CD8-positive, alpha-beta memory T cell (primary cell): ENCODE results near the gene GNAO1. TPM values are rescaled to one million over a fixed set of nuclear protein-coding genes. Genes with fewer than 3 reads are reported as not detected.

ENCODE experiments used
- CTCF ChIA-PET: fragments of 350-600 bp; sonication (Branson Sonifier 250); formaldehyde crosslinking; loops from one replicate; lab custom pipeline; 2021; ENCODE audit warnings: antibody characterized with exemption; lab: Charles Lee
- POLR2A ChIA-PET: fragments of 350-600 bp; sonication (Branson Sonifier 250); formaldehyde crosslinking; loops from one replicate; lab custom pipeline; 2021; ENCODE audit warnings: antibody characterized with exemption; lab: Charles Lee
- DNase-seq, 5 donors: peaks; one replicate each; pipeline versions ENCODE4 v3.0.0 to v3.0.0-alpha.2; 2020 to 2022; ENCODE audit warnings: mixed read lengths in 1 of 5
- H3K27ac ChIP-seq: one replicate; pipeline ENCODE4 v1.7.0; 2013; ENCODE audit warnings: low read depth, mild to moderate bottlenecking, low read length, moderate library complexity
- H3K27me3 ChIP-seq: 2 replicates; pipeline ENCODE4 v1.7.0; 2013; ENCODE audit warnings: low read length, mild to moderate bottlenecking; ENCODE audit not compliant: insufficient read depth, poor library complexity, severe bottlenecking
- H3K36me3 ChIP-seq: 2 replicates; pipeline ENCODE4 v1.7.0; 2013; ENCODE audit warnings: mild to moderate bottlenecking, low read length, moderate library complexity; ENCODE audit not compliant: insufficient read depth
- H3K4me1 ChIP-seq: 2 replicates; pipeline ENCODE4 v1.7.0; 2013; ENCODE audit warnings: mild to moderate bottlenecking, low read length, moderate library complexity; ENCODE audit not compliant: insufficient read depth
- H3K4me3 ChIP-seq: 2 replicates; pipeline ENCODE4 v1.7.0; 2013; ENCODE audit warnings: mild to moderate bottlenecking, low read length
- H3K9me3 ChIP-seq: 2 replicates; pipeline ENCODE4 v1.7.0; 2013; ENCODE audit warnings: mild to moderate bottlenecking, low read length
- H3K27ac Mint-ChIP-seq, 8 donors: one replicate each; pipeline ENCODE4 v1.8.0; 2020 to 2021; ENCODE audit warnings: mixed read lengths in 8 of 8, mild to moderate bottlenecking in 6 of 8, inconsistent platforms in 3 of 8, moderate library complexity in 3 of 8
- H3K27me3 Mint-ChIP-seq, 2 donors: one replicate each; pipeline ENCODE4 v1.8.0; 2020 to 2021; ENCODE audit warnings: mixed read lengths in 2 of 2, mild to moderate bottlenecking in 1 of 2, moderate library complexity in 1 of 2
- H3K36me3 Mint-ChIP-seq, 3 donors: one replicate each; pipeline ENCODE4 v1.8.0; 2020 to 2021; ENCODE audit warnings: mixed read lengths in 3 of 3, inconsistent platforms in 1 of 3, mild to moderate bottlenecking in 1 of 3
- H3K4me1 Mint-ChIP-seq, 3 donors: one replicate each; pipeline ENCODE4 v1.8.0; 2020 to 2021; ENCODE audit warnings: mixed read lengths in 3 of 3, inconsistent platforms in 1 of 3, mild to moderate bottlenecking in 1 of 3
- H3K4me3 Mint-ChIP-seq, 7 donors: one replicate each; pipeline ENCODE4 v1.8.0; 2020 to 2021; ENCODE audit warnings: mixed read lengths in 7 of 7, mild to moderate bottlenecking in 6 of 7, moderate library complexity in 4 of 7, inconsistent platforms in 2 of 7
- H3K9me3 Mint-ChIP-seq, 5 donors: one replicate each; pipeline ENCODE4 v1.8.0; 2020 to 2022; ENCODE audit warnings: mixed read lengths in 5 of 5, mild to moderate bottlenecking in 3 of 5, moderate library complexity in 2 of 5, inconsistent platforms in 1 of 5
- polyA plus RNA-seq: library from polyadenylated mRNA; unstranded; fragments of 300-500 nt; fragmentation: Illumina TruSeq; gene quantifications from one replicate; pipeline ENCODE4 v1.2.3, GENCODE V29; 2021
- total RNA-seq, 2 experiments: library from RNA; stranded (reverse); gene quantifications; one replicate each; pipeline ENCODE4 v1.2.3, GENCODE V29; 2021

Gene GNAO1
- total and polyA plus RNA-seq, 3 experiments from 2014 or later = 0.86 to 2.5 (median 2.5) TPM

- H3K27ac ChIP-seq = no peak overlapping the region
- H3K4me1 Mint-ChIP-seq = peaks cover 27 to 44% (median 31%) of the 10 kb centered on the region in 3 donors
- H3K4me1 ChIP-seq = peaks cover 19% of the 10 kb centered on the region
- no peaks in the 10 kb centered on the region for H3K27me3 ChIP-seq
- H3K9me3 ChIP-seq = no peaks in the 10 kb centered on the region
- no peaks in the 10 kb centered on the region for H3K36me3 ChIP-seq
- H3K4me3 ChIP-seq = no peak overlapping the region
- ChIA-PET CTCF (interaction anchor here (1.0 kb wide), 1 partner anchor 119 kb away, joined by 3 read pairs; no protein-coding TSS in a partner anchor), POLR2A (no interaction called here)
- H3K27ac Mint-ChIP-seq = peak overlapping the region in 3 of 8 donors; percentile 23 to 51 (median 35)
- no peak for DNase-seq
- H3K36me3 Mint-ChIP-seq = peaks cover 0 to 5% (median 3%) of the 10 kb centered on the region in 3 donors
- no peak overlapping the region for H3K4me3 Mint-ChIP-seq
- H3K27me3 Mint-ChIP-seq = peaks cover 2 to 3% of the 10 kb centered on the region in 2 donors
- H3K9me3 Mint-ChIP-seq = no peaks in the 10 kb centered on the region
Observed at GRCh38 chr16:56267888-56268287, 76.6 kb downstream of the GNAO1 start.

- H3K4me1 Mint-ChIP-seq = peaks cover 17 to 35% (median 22%) of the 10 kb centered on the region in 3 donors
- no peak overlapping the region for H3K4me3 Mint-ChIP-seq
- H3K27ac ChIP-seq = no peak overlapping the region
- H3K4me1 ChIP-seq = peaks cover 10% of the 10 kb centered on the region
- peaks cover 2 to 3% of the 10 kb centered on the region in 2 donors for H3K27me3 Mint-ChIP-seq
- no peak overlapping the region for H3K4me3 ChIP-seq
- no peaks in the 10 kb centered on the region for H3K27me3 ChIP-seq
- peaks cover 0 to 5% (median 3%) of the 10 kb centered on the region in 3 donors for H3K36me3 Mint-ChIP-seq
- no peaks in the 10 kb centered on the region for H3K36me3 ChIP-seq
- no peak for DNase-seq
- no peaks in the 10 kb centered on the region for H3K9me3 Mint-ChIP-seq
- no peaks in the 10 kb centered on the region for H3K9me3 ChIP-seq
- peak overlapping the region in 3 of 8 donors; percentile 3 to 40 (median 35) for H3K27ac Mint-ChIP-seq
- ChIA-PET POLR2A (no interaction called here), CTCF (interaction anchor here (0.6 to 1.0 kb wide), 2 partner anchors 13 to 118 kb away, joined by 3 to 4 read pairs; no protein-coding TSS in a partner anchor)
Observed at GRCh38 chr16:56268799-56269198, 77.5 kb downstream of the GNAO1 start.

GRCh38 chr16:56269281-56269680, 78.0 kb downstream of the GNAO1 start:
- Mint-ChIP-seq H3K27me3 (peaks cover 2 to 3% of the 10 kb centered on the region in 2 donors), H3K27ac (peak overlapping the region in 3 of 8 donors; percentile 3 to 61 (median 45)), H3K9me3 (no peaks in the 10 kb centered on the region), H3K36me3 (peaks cover 0 to 9% (median 3%) of the 10 kb centered on the region in 3 donors), H3K4me3 (no peak overlapping the region), H3K4me1 (peaks cover 13 to 31% (median 17%) of the 10 kb centered on the region in 3 donors)
- H3K4me3 ChIP-seq = no peak overlapping the region
- ChIA-PET POLR2A (no interaction called here), CTCF (interaction anchor here (0.6 to 0.9 kb wide), 2 partner anchors 12 to 66 kb away, joined by 3 to 4 read pairs; no protein-coding TSS in a partner anchor)
- no peak for DNase-seq
- no peaks in the 10 kb centered on the region for H3K9me3 ChIP-seq
- peaks cover 6% of the 10 kb centered on the region for H3K4me1 ChIP-seq
- H3K27me3 ChIP-seq = no peaks in the 10 kb centered on the region
- H3K27ac ChIP-seq = no peak overlapping the region
- no peaks in the 10 kb centered on the region for H3K36me3 ChIP-seq

- POLR2A ChIA-PET = no interaction called here
Observed at GRCh38 chr16:56269811-56270684, 78.8 kb downstream of the GNAO1 start.

GRCh38 chr16:56270828-56271227, 79.5 kb downstream of the GNAO1 start:
- DNase-seq = no peak
- no peaks in the 10 kb centered on the region for H3K4me1 ChIP-seq
- no peak overlapping the region for H3K4me3 ChIP-seq
- no peak overlapping the region for H3K27ac ChIP-seq
- H3K27ac Mint-ChIP-seq = peak overlapping the region in 1 of 8 donors; percentile 29
- ChIA-PET POLR2A (no interaction called here), CTCF (interaction anchor here (0.7 kb wide), 1 partner anchor 11 kb away, joined by 3 read pairs; no protein-coding TSS in a partner anchor)
- peaks cover 0 to 18% (median 4%) of the 10 kb centered on the region in 3 donors for H3K36me3 Mint-ChIP-seq
- peaks cover 2 to 3% of the 10 kb centered on the region in 2 donors for H3K27me3 Mint-ChIP-seq
- H3K36me3 ChIP-seq = no peaks in the 10 kb centered on the region
- no peaks in the 10 kb centered on the region for H3K27me3 ChIP-seq
- no peaks in the 10 kb centered on the region for H3K9me3 Mint-ChIP-seq
- peaks cover 4 to 35% (median 6%) of the 10 kb centered on the region in 3 donors for H3K4me1 Mint-ChIP-seq
- H3K9me3 ChIP-seq = no peaks in the 10 kb centered on the region
- no peak overlapping the region for H3K4me3 Mint-ChIP-seq

More at GRCh38 chr16:56269811-56270684, 78.8 kb downstream of the GNAO1 start:
- Histone ChIP-seq H3K27ac (no peak overlapping the region), H3K36me3 (no peaks in the 10 kb centered on the region), H3K4me1 (peaks cover 2% of the 10 kb centered on the region), H3K27me3 (no peaks in the 10 kb centered on the region), H3K4me3 (no peak overlapping the region), H3K9me3 (no peaks in the 10 kb centered on the region)
- Mint-ChIP-seq H3K9me3 (no peaks in the 10 kb centered on the region), H3K27me3 (peaks cover 2 to 3% of the 10 kb centered on the region in 2 donors), H3K36me3 (peaks cover 0 to 16% (median 5%) of the 10 kb centered on the region in 3 donors), H3K4me3 (no peak overlapping the region), H3K4me1 (peaks cover 9 to 32% (median 11%) of the 10 kb centered on the region in 3 donors), H3K27ac (peak overlapping the region in 3 of 8 donors; percentile 61 to 82 (median 64))
- no peak for DNase-seq
- CTCF ChIA-PET = interaction anchor here (0.7 to 0.9 kb wide), 2 partner anchors 10 to 67 kb away, joined by 3 read pairs; no protein-coding TSS in a partner anchor

- ChIA-PET CTCF (no interaction called here), POLR2A (no interaction called here)
- no peak overlapping the region for H3K4me3 Mint-ChIP-seq
- peaks cover 2 to 3% of the 10 kb centered on the region in 2 donors for H3K27me3 Mint-ChIP-seq
- no peaks in the 10 kb centered on the region for H3K9me3 ChIP-seq
- H3K4me1 Mint-ChIP-seq = peaks cover 3 to 44% (median 8%) of the 10 kb centered on the region in 3 donors
- H3K27ac ChIP-seq = no peak overlapping the region
- no peak for DNase-seq
- peaks cover 2 to 18% (median 4%) of the 10 kb centered on the region in 3 donors for H3K36me3 Mint-ChIP-seq
- H3K27ac Mint-ChIP-seq = peak overlapping the region in 1 of 8 donors; percentile 52
- no peaks in the 10 kb centered on the region for H3K4me1 ChIP-seq
- H3K36me3 ChIP-seq = no peaks in the 10 kb centered on the region
- H3K9me3 Mint-ChIP-seq = no peaks in the 10 kb centered on the region
- no peaks in the 10 kb centered on the region for H3K27me3 ChIP-seq
- H3K4me3 ChIP-seq = no peak overlapping the region
Observed at GRCh38 chr16:56272583-56272894, 81.2 kb downstream of the GNAO1 start.

- Histone ChIP-seq H3K27ac (no peak overlapping the region), H3K9me3 (no peaks in the 10 kb centered on the region), H3K4me3 (no peak overlapping the region), H3K36me3 (no peaks in the 10 kb centered on the region), H3K27me3 (no peaks in the 10 kb centered on the region), H3K4me1 (peaks cover 11% of the 10 kb centered on the region)
- Mint-ChIP-seq H3K4me1 (peaks cover 12 to 44% (median 17%) of the 10 kb centered on the region in 3 donors), H3K4me3 (no peak overlapping the region), H3K27ac (peak overlapping the region in 1 of 8 donors; percentile 2), H3K27me3 (peaks cover 0 to 3% of the 10 kb centered on the region in 2 donors), H3K9me3 (no peaks in the 10 kb centered on the region), H3K36me3 (peaks cover 3 to 15% (median 4%) of the 10 kb centered on the region in 3 donors)
- ChIA-PET POLR2A (no interaction called here), CTCF (no interaction called here)
- DNase-seq = no peak
Observed at GRCh38 chr16:56273615-56274014, 82.3 kb downstream of the GNAO1 start.
